Stomach (tissue), 9 donors: ENCODE results near the gene HNF4A. TPM values are rescaled to one million over a fixed set of nuclear protein-coding genes. Genes with fewer than 3 reads are reported as not detected.

Experiments
- DNase-seq, 2 donors: peaks; one replicate each; pipeline versions ENCODE4 v3.0.0 to v3.0.0-alpha.2; 2013 to 2019
- H3K27ac ChIP-seq, 5 donors: fragments of 200-600 bp in 4 of 5; sonication (generic) in 4 of 5; one replicate each; pipeline ENCODE4 v1.5.1; 2013 to 2019; ENCODE audit warnings: mild to moderate bottlenecking in 1 of 5, moderate library complexity in 1 of 5
- H3K27me3 ChIP-seq, 3 donors: fragments of 200-600 bp; sonication (generic); one replicate each; pipeline ENCODE4 v1.5.1; 2017 to 2019; ENCODE audit warnings: mixed run types in 1 of 3
- H3K36me3 ChIP-seq, 4 donors: fragments of 200-600 bp; sonication (generic); 1 replicate in 3 of 4; 2 replicates in 1 of 4; pipeline ENCODE4 v1.5.1; 2016 to 2019
- H3K4me1 ChIP-seq, 4 donors: fragments of 200-600 bp; sonication (generic); one replicate each; pipeline ENCODE4 v1.5.1; 2016 to 2019
- H3K4me3 ChIP-seq, 4 donors: fragments of 200-600 bp; sonication (generic) in 3 of 4; one replicate each; pipeline ENCODE4 v1.5.1; 2016 to 2019; ENCODE audit warnings: mild to moderate bottlenecking in 1 of 4
- H3K9me3 ChIP-seq, 4 donors: fragments of 200-600 bp; sonication (generic); one replicate each; pipeline ENCODE4 v1.5.1; 2016 to 2019
- CTCF ChIP-seq, 7 experiments: fragments of 450-650 bp in 4 of 7; fragments of 200-600 bp in 3 of 7; sonication (generic) in 3 of 7; IDR thresholded peaks; one replicate each; pipeline ENCODE4 v1.5.1; 2016 to 2019; ENCODE audit warnings: antibody characterized with exemption in 7 of 7, control low read depth in 2 of 7, mild to moderate bottlenecking in 1 of 7
- EP300 ChIP-seq: sonication (generic); formaldehyde crosslinking; IDR thresholded peaks from one replicate; pipeline ENCODE4 v1.6.1; 2017; ENCODE audit warnings: antibody characterized with exemption
- POLR2A ChIP-seq, 4 donors: fragments of 450-650 bp; IDR thresholded peaks; one replicate each; pipeline ENCODE4 v1.6.1; 2016; ENCODE audit warnings: antibody characterized with exemption in 4 of 4, control low read depth in 2 of 4, mild to moderate bottlenecking in 1 of 4, moderate library complexity in 1 of 4
- POLR2AphosphoS5 ChIP-seq, 3 donors: sonication (generic); formaldehyde crosslinking; IDR thresholded peaks; one replicate each; pipeline ENCODE4 v1.6.1; 2016; ENCODE audit warnings: antibody characterized with exemption in 3 of 3
- whole genome bisulfite sequencing, 5 donors: extraction: QIAGEN DNeasy Blood & Tissue Kit in 3 of 5; methylation state at CpG; one replicate each; pipeline versions ENCODE4 v1.1.5 to v1.1.7; 2013 to 2018; 5-methylcytosine and 5-hydroxymethylcytosine counted together
- intact Hi-C: fragments of 100-400 bp; cut with DNase I; formaldehyde crosslinking; loops from one replicate; pipeline ENCODE4 v1.15.1; 2023; ENCODE audit warnings: low total_unique reads
- polyA plus RNA-seq, 3 donors: library from polyadenylated mRNA; stranded (reverse); fragments of 200-250 nt; gene quantifications; one replicate each; pipeline ENCODE4 v1.2.3, GENCODE V29; 2013
- total RNA-seq, 5 donors: library from RNA; depleted of rRNA; stranded (reverse); fragments of >200 nt; gene quantifications; one replicate each; pipeline versions ENCODE4 v1.1.0 to v1.2.3, GENCODE V29; 2014 to 2016
- donor health status: healthy with polysubstance abuse.
- donor health status: Bipolar disorder and iron deficiency.
- donor health status: healthy.

The HNF4A gene
- total and polyA plus RNA-seq, 8 donors: 1.3 to 64.8 (median 23.5) TPM

GRCh38 chr20:44388466-44389023 is 33.0 kb downstream of the HNF4A start:
- intact Hi-C loops: loop anchor here (10.0 kb wide), 1 partner anchor 226 kb away; no protein-coding TSS in a partner anchor
- WGBS, 5 donors: 14 to 30% (median 21%) methylated on average over 13 to 29 of the region's 29 CpGs

GRCh38 chr20:44389871-44390270 is 34.4 kb downstream of the HNF4A start:
- no peaks in the 10 kb centered on the region for H3K9me3 ChIP-seq
- H3K27ac ChIP-seq: no peak overlapping the region
- DNase-seq: no peak
- intact Hi-C loops: loop anchor here (10.0 kb wide), 1 partner anchor 225 kb away; no protein-coding TSS in a partner anchor
- no peak overlapping the region for H3K4me3 ChIP-seq
- no peak for TF ChIP-seq POLR2AphosphoS5 (IDR thresholded peaks at IDR 0.05)
- no peak for TF ChIP-seq POLR2A (IDR thresholded peaks at IDR 0.05)
- TF ChIP-seq CTCF (IDR thresholded peaks at IDR 0.05): no peak
- peaks cover 0 to 27% (median 0%) of the 10 kb centered on the region in 3 donors for H3K27me3 ChIP-seq
- H3K36me3 ChIP-seq: no peaks in the 10 kb centered on the region
- peaks cover 5 to 32% (median 19%) of the 10 kb centered on the region in 4 donors for H3K4me1 ChIP-seq
- 74 to 86% (median 78%) methylated on average over 6 of the region's 6 CpGs for WGBS, 5 donors

More at GRCh38 chr20:44388466-44389023, 33.0 kb downstream of the HNF4A start:
- peak in 5 of 7 experiments; percentile 37 to 62 (median 54) for TF ChIP-seq CTCF (IDR thresholded peaks at IDR 0.05)
- no peak for TF ChIP-seq POLR2A (IDR thresholded peaks at IDR 0.05)
- Histone ChIP-seq H3K4me3 (no peak overlapping the region), H3K9me3 (no peaks in the 10 kb centered on the region), H3K36me3 (no peaks in the 10 kb centered on the region), H3K4me1 (peaks cover 0 to 19% (median 10%) of the 10 kb centered on the region in 4 donors), H3K27me3 (peaks cover 0 to 31% (median 0%) of the 10 kb centered on the region in 3 donors), H3K27ac (no peak overlapping the region)
- peak; percentile 59 to 74 for DNase-seq

- WGBS, 5 donors: 79 to 90% (median 81%) methylated on average over 5 of the region's 5 CpGs
- no peaks in the 10 kb centered on the region for H3K36me3 ChIP-seq
- TF ChIP-seq POLR2AphosphoS5 (IDR thresholded peaks at IDR 0.05): no peak
- no peak for TF ChIP-seq POLR2A (IDR thresholded peaks at IDR 0.05)
- TF ChIP-seq EP300: no peak
- no peak for TF ChIP-seq CTCF (IDR thresholded peaks at IDR 0.05)
- no peak overlapping the region for H3K4me3 ChIP-seq
- peaks cover 5 to 35% (median 22%) of the 10 kb centered on the region in 4 donors for H3K4me1 ChIP-seq
- intact Hi-C loops: no loop called here
- no peak for DNase-seq
- peaks cover 0 to 24% (median 0%) of the 10 kb centered on the region in 3 donors for H3K27me3 ChIP-seq
- H3K27ac ChIP-seq: no peak overlapping the region
- no peaks in the 10 kb centered on the region for H3K9me3 ChIP-seq
Measured at GRCh38 chr20:44390280-44390679, 34.8 kb downstream of the HNF4A start.

GRCh38 chr20:44392088-44392775 is 36.7 kb downstream of the HNF4A start:
- H3K4me1 ChIP-seq: peaks cover 5 to 35% (median 24%) of the 10 kb centered on the region in 4 donors
- no peak overlapping the region for H3K4me3 ChIP-seq
- DNase-seq: no peak
- intact Hi-C loops: no loop called here
- H3K27me3 ChIP-seq: peaks cover 0 to 14% (median 0%) of the 10 kb centered on the region in 3 donors
- H3K27ac ChIP-seq: no peak overlapping the region
- TF ChIP-seq POLR2AphosphoS5 (IDR thresholded peaks at IDR 0.05) (no peak), POLR2A (IDR thresholded peaks at IDR 0.05) (no peak), EP300 (no peak), CTCF (IDR thresholded peaks at IDR 0.05) (no peak)
- H3K36me3 ChIP-seq: no peaks in the 10 kb centered on the region
- no peaks in the 10 kb centered on the region for H3K9me3 ChIP-seq
- WGBS, 5 donors: 90 to 96% (median 96%) methylated on average over 8 of the region's 8 CpGs
